Hypothalamus (tissue), 51 donors: Measurements from ENCODE around the gene TRIM3.

Source experiments
- DNase-seq, 51 donors: peaks; one replicate each; lab custom pipeline; 2025; lab: John Stamatoyannopoulos, UW

Gene TRIM3

GRCh38 chr11:6481012-6481923 is 7.5 kb upstream of the TRIM3 start, which contains the start of the genes ARFIP2 and TIMM10B:
Gene ARFIP2 (minus strand): TSS chr11:6481331. CDS start chr11:6480421, 910 bp downstream.
Gene TIMM10B (plus strand): TSS chr11:6481501. CDS start chr11:6481517, 16 bp downstream.
- peak; percentile 39 to 100 (median 98) for DNase-seq

GRCh38 chr11:6480299-6480914 is 6.7 kb upstream of the TRIM3 start:
- no peak for DNase-seq

- no peak for DNase-seq
Measured at GRCh38 chr11:6476571-6476970, 2.8 kb upstream of the TRIM3 start.

- DNase-seq = no peak
Measured at GRCh38 chr11:6475936-6476335, 2.2 kb upstream of the TRIM3 start.

GRCh38 chr11:6474806-6475500 is 1.2 kb upstream of the TRIM3 start:
- peak in 1 of 51 donors; percentile 7 for DNase-seq

GRCh38 chr11:6474413-6474792 is 662 bp upstream of the TRIM3 start:
- no peak for DNase-seq

- DNase-seq = no peak
Measured at GRCh38 chr11:6472934-6473333, 807 bp downstream of the TRIM3 start.

- DNase-seq = no peak
Measured at GRCh38 chr11:6469599-6469998, 4.1 kb downstream of the TRIM3 start.

- DNase-seq = peak in 48 of 51 donors; percentile 4 to 92 (median 70)
Measured at GRCh38 chr11:6468712-6469495, 4.8 kb downstream of the TRIM3 start.

GRCh38 chr11:6459099-6459450 is 14.7 kb downstream of the TRIM3 start:
- no peak for DNase-seq

GRCh38 chr11:6458352-6459098 is 15.2 kb downstream of the TRIM3 start:
- DNase-seq = no peak

- DNase-seq = no peak
Measured at GRCh38 chr11:6457581-6458320, 16.0 kb downstream of the TRIM3 start.

GRCh38 chr11:6456361-6457073 is 17.2 kb downstream of the TRIM3 start:
- no peak for DNase-seq

GRCh38 chr11:6455070-6455469 is 18.7 kb downstream of the TRIM3 start:
- no peak for DNase-seq

- DNase-seq = no peak
Measured at GRCh38 chr11:6453152-6453551, 20.6 kb downstream of the TRIM3 start.

- no peak for DNase-seq
Measured at GRCh38 chr11:6452219-6452618, 21.5 kb downstream of the TRIM3 start.

GRCh38 chr11:6448574-6448973 is 25.2 kb downstream of the TRIM3 start:
- no peak for DNase-seq

- DNase-seq = peak in 45 of 51 donors; percentile 2 to 75 (median 34)
Measured at GRCh38 chr11:6443269-6444003, 30.3 kb downstream of the TRIM3 start.
